ENCODE measurements around the gene SIX4.
"Not testable (repeated sequence)": the region's sequence is repeated elsewhere in the genome, so short reads cannot be mapped to it uniquely, and the experiment has no call there.

The SIX4 gene

DNA sequence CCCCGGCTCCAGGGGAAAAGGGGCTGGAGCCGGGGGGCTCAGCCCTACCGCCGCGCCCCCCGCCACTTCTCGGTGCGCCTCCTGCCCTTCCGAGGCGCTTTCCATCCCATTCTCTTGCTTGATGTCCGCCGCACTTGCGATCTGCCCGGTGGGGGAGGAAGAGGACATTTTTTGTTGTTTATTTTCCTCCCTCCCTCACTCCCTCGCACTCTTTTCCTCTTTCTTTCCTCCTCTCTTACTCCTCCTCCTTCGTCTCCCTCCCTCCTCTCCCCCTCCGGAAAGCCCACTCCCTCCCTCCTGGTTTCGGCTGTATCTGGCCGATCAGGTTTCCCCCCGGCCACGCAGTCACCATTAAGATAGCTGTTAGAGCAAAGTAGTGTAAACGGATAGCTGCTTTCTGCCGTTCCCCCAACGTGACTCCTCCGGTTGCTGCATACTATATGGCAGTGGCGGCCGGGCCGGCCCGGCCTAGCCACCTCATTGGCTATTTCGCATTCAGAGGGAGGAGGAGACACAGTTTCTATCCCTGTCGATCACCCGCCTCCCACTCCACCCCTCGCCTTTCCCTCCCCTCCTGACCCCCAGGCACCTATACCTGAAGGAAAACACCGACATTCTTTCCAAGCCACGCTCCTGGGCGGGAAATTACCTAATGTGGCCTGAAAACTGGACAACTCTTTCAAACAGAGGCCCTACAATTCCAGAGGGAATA, at the start of gene SIX4:
TSS of gene SIX4 (minus strand) at position 445 of the 712 bp plus-strand sequence. CDS start at position 168, 277 bp downstream.
- DNase-seq, result peak; percentile 41

DNA sequence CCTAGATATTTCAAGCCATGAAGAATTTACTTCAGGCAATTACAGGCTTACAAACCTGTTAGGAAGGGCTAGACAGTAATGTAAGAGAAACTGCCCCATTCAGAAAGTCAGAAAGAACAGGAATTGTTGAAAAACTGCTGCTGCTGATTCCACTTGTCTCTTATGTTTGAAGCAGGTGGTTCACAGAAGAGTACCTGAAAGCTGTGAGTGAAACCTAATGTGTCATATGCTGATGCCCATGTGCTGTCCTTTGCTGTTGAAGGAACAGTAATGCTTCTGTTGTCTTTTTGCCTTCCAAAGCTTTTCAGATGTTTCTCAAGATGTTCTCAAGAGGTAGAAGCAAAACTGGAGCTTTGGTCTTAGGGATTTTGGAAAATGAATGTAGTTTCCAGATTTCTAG, 49.4 kb upstream of the SIX4 start:
- no peak for DNase-seq

DNA sequence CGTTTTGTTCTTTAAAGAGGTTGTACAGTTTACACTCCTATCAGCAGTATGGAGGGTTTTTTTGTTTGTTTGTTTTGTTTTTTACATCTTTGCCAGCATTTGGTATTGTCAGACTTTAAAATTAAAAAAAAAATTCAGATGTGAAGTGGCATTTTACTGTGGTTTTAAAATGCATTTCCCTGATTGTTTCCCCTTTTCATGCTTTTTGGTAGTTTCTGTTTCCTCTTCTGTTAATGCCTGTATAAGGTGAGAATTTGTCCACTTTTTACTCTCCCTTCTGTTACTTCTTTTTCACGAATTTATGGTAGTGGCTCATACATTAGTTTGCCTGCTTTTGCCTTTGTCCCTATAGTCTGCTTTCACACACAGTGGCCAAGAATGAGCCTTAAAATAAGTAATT, 47.0 kb upstream of the SIX4 start:
- no peak for DNase-seq

DNA sequence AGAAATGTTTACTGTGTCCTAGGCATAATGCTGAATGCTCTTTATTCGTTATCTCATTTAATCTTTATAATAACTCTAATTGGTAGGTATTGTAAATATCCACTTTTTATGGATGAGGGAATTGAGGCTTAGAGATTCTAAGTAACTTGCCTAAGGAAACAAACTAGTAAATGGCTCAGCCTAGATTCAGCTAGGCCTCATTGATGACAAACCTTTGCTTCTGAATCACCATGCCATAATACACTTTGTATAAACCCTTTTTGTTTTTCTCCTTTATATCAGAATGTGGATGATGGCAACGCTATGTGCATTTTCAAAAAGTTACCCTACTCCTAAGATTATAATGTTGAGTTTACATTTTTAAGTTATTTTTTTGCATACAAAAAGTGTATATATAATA, 44.5 kb upstream of the SIX4 start:
- DNase-seq, result no peak

DNA sequence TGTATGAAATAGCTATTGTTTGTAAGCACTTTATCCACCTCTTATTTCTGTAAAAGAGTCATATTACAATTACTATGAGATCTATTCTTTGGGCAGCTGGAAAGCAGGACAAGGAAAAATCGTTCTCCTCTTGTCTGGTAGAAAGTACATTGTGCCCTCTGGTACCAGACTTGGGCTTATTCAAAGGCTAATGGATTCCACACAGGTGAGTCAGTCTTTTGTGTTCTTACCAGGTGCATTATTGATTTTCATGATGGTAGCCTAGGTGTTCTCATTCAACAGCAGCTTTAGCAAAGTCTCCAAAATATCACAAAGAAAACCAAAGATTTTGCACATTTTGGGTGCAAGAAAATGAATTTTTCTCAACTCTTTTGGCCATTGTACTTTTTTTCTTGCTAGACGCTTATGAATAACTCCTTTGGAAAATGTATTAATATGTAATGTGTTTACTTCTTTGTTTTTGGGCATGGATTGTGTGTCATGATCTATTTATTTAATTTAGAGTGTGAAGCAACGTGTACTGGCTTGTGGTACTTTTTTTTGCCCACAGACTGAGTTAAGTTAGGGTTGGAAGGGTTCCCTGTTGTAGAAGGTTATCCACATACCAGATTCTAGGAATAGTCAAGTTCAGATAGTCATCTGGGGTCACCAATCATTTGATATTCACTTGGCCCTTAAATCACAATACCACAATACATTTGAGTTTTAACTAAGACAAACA, 36.7 kb upstream of the SIX4 start:
- DNase-seq, result no peak

DNA sequence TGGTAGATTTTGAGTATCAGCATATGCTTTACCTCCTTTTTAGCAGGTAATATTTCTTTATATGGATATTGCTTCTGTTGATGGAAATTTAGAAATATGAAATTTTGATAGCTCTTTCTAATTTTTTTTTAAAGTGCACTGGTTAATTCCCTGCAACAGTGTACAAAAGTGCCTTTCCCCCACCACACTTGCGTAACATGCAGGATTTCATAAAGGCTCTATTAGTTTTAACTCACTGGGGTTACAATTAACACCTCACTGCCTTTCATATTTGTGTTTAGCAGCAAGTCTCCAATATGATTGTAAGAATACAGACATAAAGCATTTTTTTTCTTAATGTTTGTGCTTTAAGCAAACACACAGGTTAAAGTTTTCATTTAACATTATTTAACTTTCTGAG, 36.1 kb upstream of the SIX4 start:
- no peak for DNase-seq

DNA sequence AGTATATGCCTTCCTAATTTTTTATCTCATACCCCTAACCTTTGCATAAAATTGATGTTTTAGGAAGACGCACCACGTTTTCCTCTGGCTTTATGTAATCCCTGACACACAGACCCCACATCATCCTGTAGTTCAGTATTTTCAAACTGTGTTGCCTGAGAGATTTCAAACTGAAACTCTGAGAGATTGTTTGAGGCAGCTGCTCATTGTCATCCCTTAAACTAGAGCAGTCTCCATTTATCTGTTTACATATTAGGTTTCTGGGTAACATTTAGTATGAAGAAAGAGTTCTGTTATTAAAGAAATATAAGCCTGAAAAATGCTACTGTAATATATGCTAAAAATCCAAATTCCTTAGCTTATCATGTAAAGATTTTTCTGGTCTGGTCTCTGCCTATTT, 34.7 kb upstream of the SIX4 start:
- no peak for DNase-seq

DNA sequence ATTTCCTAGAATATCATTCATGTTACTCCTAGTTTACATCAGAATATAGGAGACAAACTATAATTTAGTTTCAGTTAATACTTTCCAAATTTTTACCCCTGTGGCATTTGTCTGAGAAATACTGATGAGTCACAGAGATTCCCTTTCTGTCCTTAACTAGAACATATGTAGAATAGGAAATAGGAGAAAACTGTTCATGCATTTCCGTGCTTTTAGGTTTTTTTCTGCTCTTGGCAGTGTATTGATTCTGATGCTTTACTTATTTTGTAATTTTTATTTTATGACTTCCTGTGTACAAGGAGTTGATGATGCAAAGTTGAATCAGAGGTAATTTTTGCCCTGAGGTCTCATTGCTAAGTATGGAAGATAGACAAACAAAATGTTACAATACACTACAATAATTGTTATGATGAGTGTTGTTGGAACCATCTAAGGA, 33.4 kb upstream of the SIX4 start:
- no peak for DNase-seq

DNA sequence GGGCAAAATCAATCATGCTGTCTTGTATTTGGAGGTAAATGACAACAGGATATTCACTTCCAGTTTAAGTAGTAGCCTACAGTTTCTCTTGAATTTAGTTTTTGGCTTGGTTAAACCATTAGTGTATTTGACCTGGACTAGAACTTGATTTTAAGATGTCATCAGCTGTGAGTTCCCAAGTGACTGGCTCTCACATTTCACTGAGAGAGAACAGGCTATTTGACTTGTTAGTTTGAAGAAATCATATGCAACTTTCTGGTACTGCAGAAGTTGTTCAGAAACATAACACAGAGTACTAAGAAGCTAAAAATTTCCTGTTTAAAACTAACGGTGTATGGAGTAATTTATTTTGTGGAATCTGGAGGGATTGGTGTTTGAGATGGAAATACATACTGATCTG, 32.7 kb upstream of the SIX4 start:
- no peak for DNase-seq

DNA sequence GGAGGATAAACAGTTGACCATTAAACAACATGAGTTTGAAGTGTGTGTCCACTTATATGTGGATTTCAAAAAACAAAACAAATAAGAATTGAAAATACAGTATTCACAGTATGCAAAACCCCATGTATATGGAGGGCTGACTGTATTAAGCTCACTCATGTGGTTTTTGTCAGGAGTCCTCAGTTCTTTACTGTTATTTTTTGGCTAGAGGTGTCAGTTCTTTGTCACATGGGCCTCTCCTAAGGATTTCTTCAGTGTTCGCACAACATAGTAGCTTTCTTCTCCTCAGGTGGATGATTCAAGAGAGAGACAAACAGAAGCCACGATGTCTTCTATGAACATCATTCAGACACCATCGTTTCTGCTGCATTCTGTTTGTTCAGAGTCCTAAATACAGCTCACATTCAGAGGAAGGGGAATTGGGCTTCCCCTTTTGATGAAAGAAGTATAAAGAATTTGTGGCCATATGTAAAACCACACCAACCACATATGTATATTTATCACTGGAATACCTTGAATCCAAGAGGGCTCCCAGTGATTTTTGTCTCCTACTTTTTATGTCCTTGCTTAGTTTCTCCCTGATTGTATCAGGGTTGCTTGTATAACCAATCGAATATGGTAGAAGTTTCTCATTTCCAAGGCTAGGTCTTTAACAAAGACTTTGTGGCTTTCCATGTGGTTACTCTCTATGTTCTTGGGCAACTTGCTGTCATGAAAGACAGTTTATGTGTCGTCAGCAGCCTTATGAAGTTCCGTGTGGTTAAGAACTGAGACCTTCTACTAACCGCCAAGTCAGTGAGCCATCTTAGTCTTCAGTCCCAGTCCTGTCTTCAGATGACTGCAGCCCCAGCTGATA, 29.3 kb upstream of the SIX4 start:
- peak; percentile 64 for DNase-seq

DNA sequence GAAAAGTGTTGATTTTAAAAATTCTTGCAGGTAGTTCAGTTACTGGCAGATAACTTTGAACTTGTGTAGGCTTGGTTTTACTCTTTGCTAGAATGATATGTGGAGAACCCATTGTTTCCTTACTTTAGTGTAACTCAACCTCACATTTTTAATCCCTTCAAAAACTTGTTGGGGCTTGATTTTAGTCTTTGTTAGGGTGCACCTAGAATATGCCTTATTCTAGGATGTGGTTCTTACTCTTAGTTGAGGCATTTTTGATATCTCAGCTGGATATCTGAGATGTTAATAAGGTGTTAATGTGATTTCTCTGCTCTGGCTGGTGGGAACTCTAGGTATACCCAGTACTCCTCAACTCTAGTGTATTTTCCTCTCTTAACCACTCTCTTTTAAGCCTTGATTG, 20.4 kb upstream of the SIX4 start:
- DNase-seq, result no peak

DNA sequence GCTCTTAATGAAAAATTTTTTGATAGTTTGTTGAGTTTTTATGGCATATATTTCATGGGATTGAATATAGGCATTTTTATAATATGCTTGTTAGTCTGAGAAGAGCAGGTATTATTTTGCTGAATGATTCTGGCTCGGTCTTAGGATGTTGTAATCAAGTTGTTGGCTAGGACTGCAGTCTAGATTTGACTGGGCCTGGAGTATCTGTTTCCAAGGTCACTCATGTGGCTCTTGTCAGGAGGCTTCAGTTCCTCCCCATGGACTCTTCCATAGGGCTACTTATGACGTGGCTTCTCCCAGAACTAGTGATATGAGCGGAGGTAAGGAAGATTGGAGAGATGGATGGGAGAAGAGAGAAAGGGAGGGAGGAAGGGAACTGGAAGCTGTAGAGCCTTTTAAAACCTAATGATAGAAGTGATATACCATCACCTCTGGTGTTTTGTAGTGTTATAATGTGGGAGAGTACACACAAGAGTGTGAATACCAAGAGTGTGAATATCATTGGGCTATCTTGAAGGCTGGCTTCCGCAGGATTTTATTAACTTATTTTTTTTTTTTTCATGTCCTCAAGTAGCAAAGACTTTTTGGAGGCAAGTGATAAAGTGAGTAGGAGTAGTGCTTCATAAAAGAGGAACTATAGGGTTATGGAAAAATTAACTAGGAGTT, 14.8 kb upstream of the SIX4 start:
- DNase-seq, result no peak

DNA sequence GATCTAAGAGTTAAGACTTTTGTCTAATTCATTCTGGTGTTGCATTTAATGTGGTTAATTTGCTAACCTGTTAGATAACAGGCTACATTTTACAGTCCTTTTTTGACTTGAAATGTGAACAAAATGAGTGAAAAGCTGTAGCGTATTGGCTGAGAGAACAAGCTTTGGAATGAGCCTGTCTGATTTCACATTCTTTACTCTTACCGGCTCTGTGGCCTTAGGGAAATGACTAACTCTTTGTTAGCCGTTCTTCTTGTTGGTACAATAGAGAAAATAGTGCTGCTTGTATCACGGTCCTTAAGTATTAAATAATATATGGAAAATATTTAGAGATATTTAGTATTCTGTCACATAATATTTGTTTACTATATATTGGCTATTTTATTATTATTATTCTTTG, 12.3 kb upstream of the SIX4 start:
- no peak for DNase-seq

DNA sequence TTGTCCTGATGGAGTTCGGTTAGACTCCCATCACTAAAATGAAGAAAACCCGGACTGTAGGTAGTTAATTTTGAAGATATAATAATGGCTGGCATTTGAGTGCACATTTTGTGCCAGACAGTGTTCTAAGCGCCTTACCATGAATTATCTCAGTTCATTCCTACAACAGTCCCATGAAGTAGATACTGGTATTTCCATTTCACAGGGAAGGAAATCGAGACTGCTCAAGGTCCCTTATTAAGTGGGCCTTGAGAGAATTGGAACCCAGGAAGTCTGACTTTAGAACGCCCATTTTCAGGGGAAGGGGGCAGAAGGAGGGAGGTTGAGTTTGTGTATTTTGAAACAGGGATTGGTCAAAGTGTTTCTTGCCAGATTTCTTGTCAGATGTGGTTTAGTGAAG, 11.3 kb upstream of the SIX4 start:
- no peak for DNase-seq

DNA sequence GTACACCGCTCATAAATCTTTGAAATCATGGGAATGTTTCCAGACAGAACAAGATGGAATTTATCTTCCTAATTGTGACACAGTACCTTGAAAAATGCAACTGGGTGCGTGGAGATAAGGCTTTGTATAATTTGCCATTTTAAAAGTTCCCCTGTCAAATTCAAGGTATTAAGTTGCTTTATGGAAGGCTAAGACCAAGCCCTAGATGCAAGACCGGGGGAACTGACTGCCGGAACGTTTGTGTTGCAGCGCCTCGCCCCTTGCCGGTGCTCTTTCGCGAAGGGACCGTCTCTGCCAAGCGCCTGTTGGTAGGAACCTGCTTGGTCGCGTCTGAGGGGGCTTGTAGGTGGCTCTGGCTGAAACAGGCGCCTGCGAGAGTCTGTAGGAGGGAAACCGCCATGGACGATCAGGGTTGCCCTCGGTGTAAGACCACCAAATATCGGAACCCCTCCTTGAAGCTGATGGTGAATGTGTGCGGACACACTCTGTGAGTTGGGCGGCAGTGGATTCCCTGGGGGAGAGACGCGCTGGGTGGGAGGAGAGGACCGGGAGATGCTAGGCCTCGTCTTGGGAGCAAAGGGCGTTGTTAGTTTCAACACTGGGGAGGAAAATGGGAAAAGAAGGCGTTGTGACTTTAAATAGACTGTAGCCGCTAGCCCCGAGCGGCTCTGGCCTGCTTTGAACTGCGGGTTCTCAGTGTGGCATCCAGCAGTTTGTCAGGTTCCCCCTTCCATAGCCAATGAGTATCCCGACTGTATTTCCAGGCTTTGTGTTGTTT, 10.5 kb upstream of the SIX4 start, which contains the start of gene MNAT1:
TSS of gene MNAT1 (plus strand) at position 297 of the 778 bp plus-strand sequence. CDS start at position 399, 102 bp downstream.
- DNase-seq, result peak; percentile 87

DNA sequence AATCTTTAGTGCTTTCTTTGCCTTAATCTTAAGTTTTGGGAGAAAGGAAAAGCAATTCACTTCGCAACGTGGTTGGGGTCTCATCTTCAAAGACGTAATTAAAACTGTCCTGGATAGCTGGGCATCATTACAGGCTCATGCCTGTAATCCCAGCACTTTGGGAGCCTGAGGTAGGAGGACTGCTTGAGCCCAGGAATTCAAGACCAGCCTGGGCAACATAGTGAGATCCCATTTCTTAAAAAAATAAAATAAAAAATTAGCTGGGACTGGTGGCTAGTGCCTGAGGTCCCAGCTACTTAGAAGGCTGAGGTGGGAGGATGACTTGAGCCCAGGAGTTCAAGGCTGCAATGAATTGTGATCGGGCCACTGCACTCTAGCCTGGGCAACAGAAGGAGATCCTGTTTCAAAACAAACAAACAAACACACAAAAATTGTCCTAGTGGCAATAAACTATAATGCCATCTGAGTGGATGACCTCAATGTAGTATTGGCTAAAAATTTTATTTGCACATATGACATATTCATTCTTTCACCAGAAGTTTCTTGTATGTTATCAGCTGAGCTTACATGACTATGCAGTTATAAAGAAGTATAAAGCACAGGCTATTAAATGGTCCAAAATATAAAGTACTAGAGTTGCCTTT, 8.8 kb upstream of the SIX4 start:
- DNase-seq, result no peak

DNA sequence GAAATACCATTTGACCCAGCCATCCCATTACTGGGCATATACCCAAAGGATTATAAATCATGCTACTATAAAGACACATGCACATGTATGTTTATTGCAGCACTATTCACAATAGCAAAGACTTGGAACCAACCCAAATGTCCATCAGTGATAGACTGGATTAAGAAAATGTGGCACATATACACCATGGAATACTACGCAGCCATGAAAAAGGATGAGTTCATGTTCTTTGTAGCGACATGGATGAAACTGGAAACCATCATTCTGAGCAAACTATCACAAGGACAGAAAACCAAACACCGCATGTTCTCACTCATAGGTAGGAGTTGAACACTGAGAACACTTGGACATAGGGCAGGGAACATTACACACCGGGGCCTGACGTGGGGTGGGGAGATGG, 7.1 kb upstream of the SIX4 start:
- not testable (repeated sequence) for DNase-seq

DNA sequence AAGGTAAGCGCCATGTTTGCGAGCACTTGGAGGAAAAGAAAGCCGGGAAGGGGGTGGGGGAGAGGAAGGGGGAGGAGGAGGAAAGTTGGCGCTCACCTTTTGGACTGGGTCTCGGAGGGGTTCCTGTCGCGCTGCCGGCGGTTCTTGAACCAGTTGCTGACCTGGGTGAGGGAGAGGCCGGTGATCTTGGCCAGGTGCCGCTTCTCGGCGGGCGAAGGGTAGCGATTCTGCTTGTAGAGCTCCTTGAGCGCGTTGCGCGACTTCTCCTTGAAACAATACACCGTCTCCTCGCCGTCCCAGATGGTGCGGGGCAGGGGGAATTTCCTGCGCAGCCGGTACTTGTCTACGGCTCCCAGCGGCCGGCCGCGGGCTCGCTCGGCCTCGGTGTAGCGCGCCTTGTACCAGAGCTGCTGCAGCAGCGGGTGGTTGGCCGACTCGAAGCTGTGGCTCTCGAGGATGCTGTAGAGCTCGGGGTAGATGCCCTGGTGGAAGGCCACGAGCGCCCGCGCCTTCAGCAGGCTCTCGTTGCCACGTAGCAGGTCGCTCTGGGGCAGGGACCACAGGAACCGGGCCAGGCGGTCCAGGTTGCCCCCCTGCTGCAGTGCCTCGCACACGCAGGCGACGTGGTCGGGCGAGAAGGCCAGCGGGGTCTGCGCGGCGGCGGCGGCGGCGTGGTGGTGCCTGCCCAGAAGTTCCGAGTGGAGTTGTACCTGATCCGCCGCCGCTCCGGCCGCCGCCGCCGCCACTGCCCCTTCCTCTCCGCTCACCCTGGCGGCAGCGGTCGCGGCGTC, 840 bp downstream of the SIX4 start:
- DNase-seq, result peak; percentile 52

DNA sequence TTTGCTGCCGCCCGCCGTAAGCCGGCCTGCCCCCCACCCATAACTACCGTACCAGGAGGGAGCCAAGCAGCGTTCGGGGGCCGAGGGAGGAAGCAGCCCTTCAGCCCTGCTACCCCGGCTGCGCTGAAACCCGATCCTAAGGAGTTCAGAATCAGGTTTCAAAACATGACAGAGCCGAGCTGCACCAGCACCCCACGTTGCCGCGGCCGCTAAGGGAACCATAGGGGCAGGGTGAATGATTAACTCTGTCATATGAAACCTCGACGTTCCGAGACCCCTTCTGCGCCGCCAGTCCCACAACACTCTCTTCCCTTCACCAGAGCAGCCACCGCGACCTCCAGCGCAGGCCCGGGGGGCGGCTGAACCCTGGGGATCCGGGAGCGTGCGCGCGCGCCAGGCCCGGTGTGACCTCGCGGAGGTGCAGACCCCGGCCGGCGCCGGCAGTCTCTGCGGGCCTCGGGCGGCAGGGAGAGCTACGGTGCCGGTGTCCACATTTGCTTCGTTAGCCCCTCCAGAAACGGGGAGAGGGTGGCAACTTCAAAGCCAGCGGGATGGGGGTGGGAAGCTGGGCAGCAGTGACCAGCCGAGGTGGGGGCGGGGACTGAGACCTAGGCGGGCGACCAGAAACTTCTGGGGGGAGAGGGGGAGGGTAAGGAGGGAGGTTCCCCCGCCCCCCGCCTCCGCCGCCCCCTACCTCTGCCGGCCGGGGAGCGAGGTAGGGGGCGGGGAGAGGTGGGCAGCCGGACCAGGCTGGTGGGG, 1.6 kb downstream of the SIX4 start:
- peak; percentile 39 for DNase-seq

DNA sequence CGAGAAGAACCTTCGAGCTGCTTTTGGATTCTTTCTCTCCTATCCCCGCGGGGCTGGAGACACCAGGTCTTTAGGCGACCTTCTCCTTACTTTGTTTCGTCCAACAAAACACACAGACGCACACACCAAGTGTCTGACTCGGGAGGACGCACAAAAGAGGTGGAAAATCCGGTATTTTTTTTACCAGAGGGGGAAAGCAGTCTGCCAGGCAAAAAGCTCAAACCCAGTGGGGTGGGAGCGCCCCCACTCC, 2.1 kb downstream of the SIX4 start:
- DNase-seq, result no peak
